Measurements from ENCODE around the gene LRRC32.

LRRC32 gene

DNA sequence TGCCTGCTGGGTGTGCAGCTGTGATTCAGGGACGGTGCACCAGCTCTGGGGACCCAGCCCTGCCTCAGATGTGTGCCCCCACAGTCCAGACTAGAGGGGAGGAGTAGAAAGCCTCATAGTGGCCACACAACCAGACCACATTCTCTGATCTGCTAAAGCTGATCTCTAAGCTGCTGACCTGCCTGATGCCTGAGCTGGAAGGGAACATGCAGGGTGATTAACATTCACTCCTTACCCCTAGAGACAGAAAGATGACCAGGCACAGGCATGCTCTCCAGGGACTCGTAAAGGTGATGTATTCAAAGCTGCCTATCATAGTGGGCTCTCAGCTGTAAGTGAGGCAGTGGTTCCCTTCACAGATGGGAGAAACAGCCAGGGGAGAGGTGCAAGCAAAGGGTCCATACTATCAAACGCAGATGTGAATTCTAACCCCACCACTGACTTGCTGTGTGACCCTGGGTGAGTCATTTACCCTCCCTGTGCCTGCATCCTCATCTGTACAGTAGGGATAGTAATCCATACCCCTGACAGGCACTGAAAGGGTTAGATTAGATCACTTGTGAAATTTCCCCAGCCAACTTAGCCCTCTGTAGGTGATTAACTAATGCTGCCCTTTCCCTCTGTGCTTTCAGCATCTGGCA lies 29.0 kb upstream of the LRRC32 start:
- no peak overlapping the region for H3K27ac ChIP-seq
- TF ChIP-seq, protein P1, sequence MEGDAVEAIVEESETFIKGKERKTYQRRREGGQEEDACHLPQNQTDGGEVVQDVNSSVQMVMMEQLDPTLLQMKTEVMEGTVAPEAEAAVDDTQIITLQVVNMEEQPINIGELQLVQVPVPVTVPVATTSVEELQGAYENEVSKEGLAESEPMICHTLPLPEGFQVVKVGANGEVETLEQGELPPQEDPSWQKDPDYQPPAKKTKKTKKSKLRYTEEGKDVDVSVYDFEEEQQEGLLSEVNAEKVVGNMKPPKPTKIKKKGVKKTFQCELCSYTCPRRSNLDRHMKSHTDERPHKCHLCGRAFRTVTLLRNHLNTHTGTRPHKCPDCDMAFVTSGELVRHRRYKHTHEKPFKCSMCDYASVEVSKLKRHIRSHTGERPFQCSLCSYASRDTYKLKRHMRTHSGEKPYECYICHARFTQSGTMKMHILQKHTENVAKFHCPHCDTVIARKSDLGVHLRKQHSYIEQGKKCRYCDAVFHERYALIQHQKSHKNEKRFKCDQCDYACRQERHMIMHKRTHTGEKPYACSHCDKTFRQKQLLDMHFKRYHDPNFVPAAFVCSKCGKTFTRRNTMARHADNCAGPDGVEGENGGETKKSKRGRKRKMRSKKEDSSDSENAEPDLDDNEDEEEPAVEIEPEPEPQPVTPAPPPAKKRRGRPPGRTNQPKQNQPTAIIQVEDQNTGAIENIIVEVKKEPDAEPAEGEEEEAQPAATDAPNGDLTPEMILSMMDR (IDR thresholded peaks at IDR 0.05) = no peak
- DNase-seq (ENCODE audit: low spot score) = no peak

DNA sequence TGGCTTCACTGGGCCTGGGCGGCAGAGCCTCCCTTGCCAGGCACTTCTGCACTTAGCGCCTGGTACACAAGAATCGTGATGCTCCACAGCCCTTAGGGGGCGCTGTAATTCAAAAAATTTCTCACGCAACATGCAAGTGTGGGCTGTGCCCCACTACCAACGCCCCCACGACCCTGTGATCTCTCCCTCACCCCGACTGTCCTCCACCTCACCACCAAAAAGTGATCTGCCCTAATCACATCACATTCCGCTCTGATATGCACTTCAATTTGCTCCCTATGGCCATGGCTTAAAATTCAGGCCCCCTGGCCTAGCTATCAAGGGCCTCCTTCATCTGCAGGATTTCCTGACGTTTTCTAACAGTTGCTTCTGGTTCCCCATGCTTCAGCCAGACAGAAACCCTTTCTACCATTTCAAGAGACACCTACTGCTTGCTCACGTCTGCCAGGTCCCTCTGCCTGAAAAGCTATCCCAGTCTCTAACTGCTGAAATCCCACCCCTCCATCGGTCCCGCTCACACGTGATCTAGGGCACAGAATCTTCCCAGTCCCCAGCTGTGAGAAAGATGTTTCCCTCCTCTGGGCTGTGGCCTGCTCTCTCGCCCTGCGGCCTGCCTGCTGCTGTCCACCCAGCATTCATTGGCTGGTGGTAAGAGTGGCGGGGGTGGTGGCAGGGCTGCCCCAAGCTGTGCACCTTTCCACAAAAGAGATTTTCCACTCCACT lies 27.9 kb upstream of the LRRC32 start:
- no peak for DNase-seq (ENCODE audit: low spot score)
- TF ChIP-seq, protein P1 (IDR thresholded peaks at IDR 0.05) = no peak
- Histone ChIP-seq H3K4me3 (no peak overlapping the region), H3K27ac (no peak overlapping the region)

More for the DNA sequence above, 29.0 kb upstream of the LRRC32 start:
- no peak overlapping the region for H3K4me3 ChIP-seq

DNA sequence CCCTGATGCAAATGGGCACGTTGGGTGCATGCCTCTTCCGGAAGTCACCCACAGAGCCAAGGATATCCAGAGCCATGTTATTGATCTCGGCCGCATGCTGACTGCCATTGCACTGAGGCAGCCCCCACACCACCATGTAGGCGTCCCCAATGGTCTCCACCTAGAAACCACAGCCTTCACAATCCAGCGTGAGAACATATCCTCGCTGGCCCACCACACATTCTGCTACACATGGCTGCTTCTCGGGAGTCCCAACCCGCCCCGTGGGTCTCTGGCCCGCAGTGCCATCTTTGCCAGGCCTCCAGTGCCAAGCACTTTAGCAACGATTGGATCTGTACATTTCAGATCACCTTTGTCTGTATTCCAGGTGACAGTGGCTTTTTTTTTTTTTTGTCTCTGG lies 26.2 kb upstream of the LRRC32 start:
- Histone ChIP-seq H3K27ac (no peak overlapping the region), H3K4me3 (no peak overlapping the region)
- DNase-seq (ENCODE audit: low spot score) = no peak
- TF ChIP-seq, protein P1 (IDR thresholded peaks at IDR 0.05) = no peak

DNA sequence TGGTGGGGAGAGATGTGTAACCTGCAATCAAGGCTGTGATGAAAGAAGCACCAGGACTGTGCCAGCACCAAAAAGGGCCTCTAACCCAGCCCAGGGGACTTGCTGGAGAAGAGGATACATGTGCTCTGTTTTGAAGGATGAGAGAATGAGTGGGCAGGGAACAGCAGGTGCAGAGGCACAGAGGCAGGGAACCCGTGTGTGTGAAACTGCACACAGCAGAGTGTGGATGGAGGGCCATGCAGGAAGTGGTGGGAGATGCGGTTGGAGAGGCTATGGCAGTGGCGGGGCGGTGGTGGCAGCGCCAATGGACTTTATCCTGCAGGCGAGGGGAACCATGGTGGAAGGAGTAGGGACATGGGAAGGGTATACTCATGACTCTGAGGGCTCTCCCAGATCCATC lies 25.2 kb upstream of the LRRC32 start:
- TF ChIP-seq, protein P1 (IDR thresholded peaks at IDR 0.05) = no peak
- Histone ChIP-seq H3K27ac (no peak overlapping the region), H3K4me3 (no peak overlapping the region)
- DNase-seq (ENCODE audit: low spot score) = no peak

DNA sequence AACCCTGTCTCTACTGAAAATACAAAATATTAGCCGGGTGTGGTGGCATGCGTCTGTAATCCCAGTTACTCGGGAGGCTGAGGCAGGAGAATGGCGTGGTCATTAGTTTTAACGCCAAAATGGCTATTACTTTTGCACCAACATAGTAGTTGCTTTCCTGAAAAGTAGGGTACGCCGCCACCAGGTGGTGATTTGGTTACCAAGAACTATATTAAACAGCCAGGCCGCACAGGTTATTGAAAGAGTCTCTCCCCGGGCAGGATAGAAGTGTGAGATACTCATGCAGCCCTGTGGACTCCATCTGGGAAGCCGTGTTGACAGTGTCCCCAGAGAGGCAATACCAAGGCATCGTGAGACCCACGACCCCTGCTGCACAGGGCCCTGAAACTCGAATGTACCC lies 24.6 kb upstream of the LRRC32 start:
- DNase-seq (ENCODE audit: low spot score) = no peak
- no peak overlapping the region for H3K4me3 ChIP-seq
- TF ChIP-seq, protein P1 (IDR thresholded peaks at IDR 0.05) = no peak
- H3K27ac ChIP-seq = no peak overlapping the region

DNA sequence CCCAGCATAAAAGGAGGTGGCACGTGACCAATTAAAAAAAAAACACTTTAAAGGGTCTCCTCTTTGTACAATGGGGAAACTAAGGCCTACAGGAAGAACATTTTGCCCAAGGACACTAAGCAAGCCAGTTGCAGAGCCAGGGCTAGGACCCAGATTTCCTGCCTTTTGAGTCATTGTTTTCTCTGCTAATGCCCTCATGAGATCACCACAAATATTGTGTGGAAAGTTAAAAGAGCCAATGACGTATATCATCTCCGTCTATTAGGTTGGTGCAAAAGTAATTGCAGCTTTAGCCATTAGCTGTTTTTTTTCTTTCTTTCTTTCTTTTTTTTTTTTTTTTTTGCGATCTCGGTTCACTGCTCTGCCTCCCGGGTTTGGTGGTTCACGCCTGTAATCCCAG lies 24.1 kb upstream of the LRRC32 start:
- DNase-seq (ENCODE audit: low spot score) = no peak
- Histone ChIP-seq H3K27ac (no peak overlapping the region), H3K4me3 (no peak overlapping the region)
- TF ChIP-seq, protein P1 (IDR thresholded peaks at IDR 0.05) = no peak

DNA sequence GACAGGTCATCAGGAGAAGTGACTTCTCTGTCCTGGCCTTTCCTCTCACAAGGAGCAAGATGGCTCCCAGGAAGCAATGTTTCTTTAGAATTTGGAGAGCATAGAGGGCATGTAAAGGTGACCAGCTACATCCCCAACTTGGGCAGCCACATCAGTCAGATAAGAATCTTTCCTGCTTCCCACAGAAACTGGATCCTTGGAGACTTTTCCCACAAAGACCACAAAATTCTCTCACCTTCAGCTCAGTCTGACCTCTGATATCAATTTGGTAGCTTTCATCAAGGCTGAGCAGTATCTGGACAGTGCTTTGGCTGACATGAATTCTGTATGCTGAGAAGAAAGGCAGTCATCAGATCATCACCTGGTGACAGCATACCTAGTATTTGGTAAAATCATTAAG lies 23.3 kb upstream of the LRRC32 start:
- DNase-seq (ENCODE audit: low spot score) = no peak
- Histone ChIP-seq H3K4me3 (no peak overlapping the region), H3K27ac (no peak overlapping the region)
- TF ChIP-seq, protein P1 (IDR thresholded peaks at IDR 0.05) = no peak
